Progenitor cell of endocrine pancreas (in vitro differentiated cells): ENCODE results near the gene ZNF860. TPM values are rescaled to one million over a fixed set of nuclear protein-coding genes. Genes with fewer than 3 reads are reported as not detected.

Experiments used
- DNase-seq: peaks from one replicate; pipeline ENCODE4 v3.0.0; 2021; ENCODE audit warnings: low spot score; ENCODE audit not compliant: unreplicated experiment
- H3K27ac Mint-ChIP-seq: 2 replicates; pipeline ENCODE4 v1.8.0; 2021; ENCODE audit warnings: mild to moderate bottlenecking, moderate library complexity, mixed read lengths
- H3K27me3 Mint-ChIP-seq: 2 replicates; pipeline ENCODE4 v1.8.0; 2021; ENCODE audit warnings: mixed read lengths
- H3K36me3 Mint-ChIP-seq: 2 replicates; pipeline ENCODE4 v1.8.0; 2022; ENCODE audit warnings: mixed read lengths; ENCODE audit not compliant: insufficient read depth
- H3K4me1 Mint-ChIP-seq: 2 replicates; pipeline ENCODE4 v1.8.0; 2021; ENCODE audit warnings: low read depth, mixed read lengths
- H3K4me3 Mint-ChIP-seq: 2 replicates; pipeline ENCODE4 v1.8.0; 2021; ENCODE audit warnings: low read depth, mild to moderate bottlenecking, moderate library complexity, mixed read lengths
- H3K9me3 Mint-ChIP-seq: 2 replicates; pipeline ENCODE4 v1.8.0; 2021; ENCODE audit warnings: low read depth, mixed read lengths
- CTCF ChIP-seq: fragments of 200-600 bp; sonication (generic); IDR thresholded peaks from one replicate; pipeline ENCODE4 v1.5.0; 2021; ENCODE audit warnings: antibody characterized with exemption, mild to moderate bottlenecking; ENCODE audit not compliant: unreplicated experiment
- total RNA-seq: library from RNA; stranded (reverse); gene quantifications from 2 replicates; pipeline ENCODE4 v1.2.1, GENCODE V29; 2021

ZNF860 gene
- total RNA-seq, 1 donor from 2014 or later = 2.1 TPM

GRCh38 chr3:31937225-31937624 is 44.3 kb upstream of the ZNF860 start:
- DNase-seq = no peak
- H3K27ac Mint-ChIP-seq = no peak overlapping the region
- no peaks in the 10 kb centered on the region for H3K9me3 Mint-ChIP-seq
- H3K27me3 Mint-ChIP-seq = no peaks in the 10 kb centered on the region
- H3K36me3 Mint-ChIP-seq = no peaks in the 10 kb centered on the region
- H3K4me3 Mint-ChIP-seq = no peak overlapping the region
- H3K4me1 Mint-ChIP-seq = peaks cover 10% of the 10 kb centered on the region
- TF ChIP-seq CTCF = no peak

GRCh38 chr3:31942446-31942845 is 39.1 kb upstream of the ZNF860 start:
- Mint-ChIP-seq H3K27me3 (peaks cover 6% of the 10 kb centered on the region), H3K4me3 (no peak overlapping the region), H3K27ac (no peak overlapping the region), H3K9me3 (peaks cover 6% of the 10 kb centered on the region), H3K36me3 (no peaks in the 10 kb centered on the region), H3K4me1 (peaks cover 2% of the 10 kb centered on the region)
- no peak for DNase-seq
- no peak for TF ChIP-seq CTCF

- no peaks in the 10 kb centered on the region for H3K36me3 Mint-ChIP-seq
- H3K4me1 Mint-ChIP-seq = peaks cover 6% of the 10 kb centered on the region
- no peak overlapping the region for H3K4me3 Mint-ChIP-seq
- peaks cover 6% of the 10 kb centered on the region for H3K9me3 Mint-ChIP-seq
- no peak overlapping the region for H3K27ac Mint-ChIP-seq
- H3K27me3 Mint-ChIP-seq = peaks cover 11% of the 10 kb centered on the region
- no peak for TF ChIP-seq CTCF
- no peak for DNase-seq
Measured at GRCh38 chr3:31943041-31943440, 38.5 kb upstream of the ZNF860 start.

- Mint-ChIP-seq H3K4me1 (peaks cover 13% of the 10 kb centered on the region), H3K27me3 (peaks cover 11% of the 10 kb centered on the region), H3K36me3 (no peaks in the 10 kb centered on the region), H3K27ac (no peak overlapping the region), H3K4me3 (no peak overlapping the region), H3K9me3 (peaks cover 8% of the 10 kb centered on the region)
- no peak for DNase-seq
- TF ChIP-seq CTCF = no peak
Measured at GRCh38 chr3:31945738-31946052, 35.9 kb upstream of the ZNF860 start.

GRCh38 chr3:31946484-31947081 is 35.0 kb upstream of the ZNF860 start:
- H3K4me1 Mint-ChIP-seq = peaks cover 13% of the 10 kb centered on the region
- H3K27me3 Mint-ChIP-seq = peaks cover 11% of the 10 kb centered on the region
- DNase-seq = no peak
- H3K9me3 Mint-ChIP-seq = peaks cover 11% of the 10 kb centered on the region
- no peak for TF ChIP-seq CTCF
- no peak overlapping the region for H3K27ac Mint-ChIP-seq
- H3K4me3 Mint-ChIP-seq = no peak overlapping the region
- no peaks in the 10 kb centered on the region for H3K36me3 Mint-ChIP-seq
